ENCODE data around the gene DNMT1.

The DNMT1 gene

GRCh38 chr19:10134040-10134439, 60.7 kb downstream of the DNMT1 start:
- TF ChIP-seq CTCF (IDR thresholded peaks at IDR 0.05; ENCODE audit: borderline replicate concordance, control extremely low read depth, extremely low read depth, insufficient read depth, missing control alignments), result no peak
- no peak for DNase-seq (ENCODE audit: low spot score)
- in situ Hi-C loops (cut with MboI; ENCODE audit: low sequenced_read_pairs, unreplicated experiment), result no loop called here

- no peak for TF ChIP-seq CTCF (IDR thresholded peaks at IDR 0.05; ENCODE audit: borderline replicate concordance, control extremely low read depth, extremely low read depth, insufficient read depth, missing control alignments)
- in situ Hi-C loops (cut with MboI; ENCODE audit: low sequenced_read_pairs, unreplicated experiment), result no loop called here
- no peak for DNase-seq (ENCODE audit: low spot score)
Measured at GRCh38 chr19:10133596-10133995, 61.2 kb downstream of the DNMT1 start.

- no peak for TF ChIP-seq CTCF (IDR thresholded peaks at IDR 0.05; ENCODE audit: borderline replicate concordance, control extremely low read depth, extremely low read depth, insufficient read depth, missing control alignments)
- in situ Hi-C loops (cut with MboI; ENCODE audit: low sequenced_read_pairs, unreplicated experiment), result no loop called here
- no peak for DNase-seq (ENCODE audit: low spot score)
Measured at GRCh38 chr19:10132905-10133304, 61.8 kb downstream of the DNMT1 start.

- in situ Hi-C loops (cut with MboI; ENCODE audit: low sequenced_read_pairs, unreplicated experiment), result no loop called here
- DNase-seq (ENCODE audit: low spot score), result no peak
Measured at GRCh38 chr19:10126213-10126639, 68.5 kb downstream of the DNMT1 start.

GRCh38 chr19:10124429-10124828, 70.3 kb downstream of the DNMT1 start:
- in situ Hi-C loops (cut with MboI; ENCODE audit: low sequenced_read_pairs, unreplicated experiment), result no loop called here
- DNase-seq (ENCODE audit: low spot score), result no peak
- no peak for TF ChIP-seq CTCF (IDR thresholded peaks at IDR 0.05; ENCODE audit: borderline replicate concordance, control extremely low read depth, extremely low read depth, insufficient read depth, missing control alignments)

More at GRCh38 chr19:10126213-10126639, 68.5 kb downstream of the DNMT1 start:
- TF ChIP-seq CTCF (IDR thresholded peaks at IDR 0.05; ENCODE audit: borderline replicate concordance, control extremely low read depth, extremely low read depth, insufficient read depth, missing control alignments), result no peak

- DNase-seq (ENCODE audit: low spot score), result no peak
- TF ChIP-seq CTCF (IDR thresholded peaks at IDR 0.05; ENCODE audit: borderline replicate concordance, control extremely low read depth, extremely low read depth, insufficient read depth, missing control alignments), result no peak
- in situ Hi-C loops (cut with MboI; ENCODE audit: low sequenced_read_pairs, unreplicated experiment), result no loop called here
Measured at GRCh38 chr19:10122045-10122444, 72.7 kb downstream of the DNMT1 start.

All from GM13976 (cell line).